HG02938 (cell line): ENCODE data around the gene TSKS.

ENCODE experiments used
- ATAC-seq: cut with Tn5 transposase; IDR thresholded peaks from one replicate; pipeline ENCODE4 v1.9.1; 2021; ENCODE audit warnings: mild to moderate bottlenecking, moderate library complexity; ENCODE audit not compliant: unreplicated experiment

TSKS gene

GRCh38 chr19:49798574-49798973 lies 35.5 kb upstream of the TSKS start:
- ATAC-seq = no peak

GRCh38 chr19:49795615-49796014 lies 32.5 kb upstream of the TSKS start:
- no peak for ATAC-seq

GRCh38 chr19:49793561-49793840 lies 30.4 kb upstream of the TSKS start:
- no peak for ATAC-seq

- no peak for ATAC-seq
These were observed 29.9 kb upstream of the TSKS start for GRCh38 chr19:49792829-49793560.

- no peak for ATAC-seq
These were observed 28.8 kb upstream of the TSKS start for GRCh38 chr19:49791776-49792445.

GRCh38 chr19:49790866-49791265 lies 27.8 kb upstream of the TSKS start:
- no peak for ATAC-seq

GRCh38 chr19:49788857-49789256 lies 25.8 kb upstream of the TSKS start:
- ATAC-seq = no peak

GRCh38 chr19:49787746-49788145 lies 24.6 kb upstream of the TSKS start:
- no peak for ATAC-seq

GRCh38 chr19:49786376-49786820 lies 23.3 kb upstream of the TSKS start:
- ATAC-seq = no peak

- no peak for ATAC-seq
These were observed 19.4 kb upstream of the TSKS start for GRCh38 chr19:49782515-49782914.

GRCh38 chr19:49781394-49781793 lies 18.3 kb upstream of the TSKS start:
- no peak for ATAC-seq

- ATAC-seq = no peak
These were observed 17.8 kb upstream of the TSKS start for GRCh38 chr19:49780861-49781260.

- no peak for ATAC-seq
These were observed 16.8 kb upstream of the TSKS start for GRCh38 chr19:49779731-49780555.

- ATAC-seq = no peak
These were observed 13.3 kb upstream of the TSKS start for GRCh38 chr19:49776371-49776764.

GRCh38 chr19:49775742-49776370 lies 12.8 kb upstream of the TSKS start:
- no peak for ATAC-seq

- ATAC-seq = no peak
These were observed 11.9 kb upstream of the TSKS start for GRCh38 chr19:49774969-49775368.

- ATAC-seq = no peak
These were observed 10.7 kb upstream of the TSKS start for GRCh38 chr19:49773663-49774350.

GRCh38 chr19:49772850-49773432 lies 9.8 kb upstream of the TSKS start:
- no peak for ATAC-seq

- ATAC-seq = no peak
These were observed 8.6 kb upstream of the TSKS start for GRCh38 chr19:49771674-49772139.

GRCh38 chr19:49770529-49770928 lies 7.4 kb upstream of the TSKS start:
- no peak for ATAC-seq
